ENCODE results near the gene PMIS2.

- TF ChIP-seq CTCF (IDR thresholded peaks at IDR 0.05) (no peak), REST (IDR thresholded peaks at IDR 0.05; ENCODE audit: insufficient read depth in 1 of 2, low read depth in 2 of 2, low read length in 1 of 2) (no peak), POLR2AphosphoS5 (IDR thresholded peaks at IDR 0.05; ENCODE audit: low read depth, low read length) (no peak), SIN3A (IDR thresholded peaks at IDR 0.05; ENCODE audit: borderline replicate concordance, insufficient read depth, low read depth, low read length) (no peak)
Observed at GRCh38 chr19:35563207-35563829, 22.7 kb upstream of the PMIS2 start, which contains the start of gene ATP4A.

Measured in Panc1 (cell line).